Measurements from ENCODE around the gene NUDCD2. TPM values are rescaled to one million over a fixed set of nuclear protein-coding genes. Genes with fewer than 3 reads are reported as not detected.

Gene NUDCD2, protein sequence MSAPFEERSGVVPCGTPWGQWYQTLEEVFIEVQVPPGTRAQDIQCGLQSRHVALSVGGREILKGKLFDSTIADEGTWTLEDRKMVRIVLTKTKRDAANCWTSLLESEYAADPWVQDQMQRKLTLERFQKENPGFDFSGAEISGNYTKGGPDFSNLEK
- polyA plus RNA-seq (5.5 to 15.9 TPM (median 9.4 TPM) in 3 replicates), polyA minus RNA-seq (0.59 to 2.0 TPM (median 0.89 TPM) in 3 replicates)
- polyA plus RNA-seq (2011; ENCODE audit: low read depth) = 32.6 TPM
- 4.8 and 6.1 TPM in 2 replicates for polyA plus RNA-seq (2011; cell fraction: cytosol; rRNA removed)
- polyA plus RNA-seq (2011; cell fraction: nucleus; rRNA removed) = 7.2 and 9.1 TPM in 2 replicates
- polyA plus RNA-seq (2012; ENCODE audit: low replicate concordance) = 13.4 and 16.4 TPM in 2 replicates
- polyA minus RNA-seq (2011; cell fraction: cytosol; rRNA and poly(A)+ RNA removed) = 4.0 TPM
- polyA minus RNA-seq (2011; cell fraction: nucleus; rRNA and poly(A)+ RNA removed) = 0.63 and 2.3 TPM in 2 replicates

DNA sequence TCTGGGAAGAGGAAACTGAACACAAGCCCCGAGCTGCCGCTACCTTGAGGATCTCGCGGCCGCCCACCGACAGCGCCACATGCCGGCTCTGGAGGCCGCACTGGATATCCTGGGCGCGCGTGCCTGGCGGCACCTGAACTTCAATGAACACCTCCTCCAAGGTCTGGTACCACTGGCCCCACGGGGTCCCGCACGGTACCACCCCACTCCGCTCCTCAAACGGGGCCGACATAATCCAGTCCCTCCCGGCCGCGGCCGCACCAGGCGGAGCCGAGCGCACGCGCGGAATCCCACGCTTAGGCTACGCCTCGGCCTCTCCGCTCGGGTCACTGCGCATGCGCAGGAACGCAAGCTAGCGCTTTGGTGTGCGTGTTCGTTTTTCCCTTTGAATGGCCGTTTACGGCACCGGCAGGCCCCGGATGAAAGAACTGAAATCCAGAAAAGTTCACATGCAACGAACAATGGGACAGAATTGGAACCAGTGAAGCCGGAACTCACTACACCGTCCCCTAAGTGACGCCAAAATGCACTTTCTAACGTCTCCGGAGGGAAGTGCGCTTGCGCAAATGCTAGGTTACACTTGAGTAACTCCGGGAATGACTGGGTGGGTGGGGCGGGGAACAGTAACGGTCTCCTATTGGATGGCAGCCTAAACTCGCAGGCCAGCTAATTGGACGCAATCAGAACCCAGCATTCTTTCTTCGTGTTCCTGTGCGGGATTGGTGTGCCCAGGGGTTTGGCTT is at the start of gene NUDCD2:
Gene NUDCD2 (minus strand): TSS at position 284 of the 743 bp plus-strand sequence. CDS start 52 bp downstream, at position 232.
- no peaks in the 10 kb centered on the region for H4K20me1 ChIP-seq (ENCODE audit: control insufficient read depth, extremely low read depth, insufficient read depth, low read length)
- no peaks in the 10 kb centered on the region for H3K9me1 ChIP-seq (ENCODE audit: control insufficient read depth, extremely low read depth, insufficient read depth, low read length)
- H3K27ac ChIP-seq (ENCODE audit: control insufficient read depth, insufficient read depth, low read length) = peak within 1 kb of the TSS; percentile 98
- peak within 1 kb of the TSS; percentile 70 to 94 (median 90) for H3K4me3 ChIP-seq (ENCODE audit: control insufficient read depth in 2 of 3, extremely low read depth in 1 of 3, insufficient read depth in 2 of 3, low read depth in 1 of 3, low read length in 3 of 3)
- H3K4me2 ChIP-seq (ENCODE audit: control insufficient read depth, extremely low read depth, insufficient read depth, low read depth, low read length) = peak within 1 kb of the TSS; percentile 95
- H3K79me2 ChIP-seq (ENCODE audit: control insufficient read depth, insufficient read depth, low read length) = peaks cover 41% of the 10 kb centered on the region
- H3K27me3 ChIP-seq (ENCODE audit: control insufficient read depth, extremely low read depth, insufficient read depth, low read length) = no peaks in the 10 kb centered on the region
- peak within 1 kb of the TSS; percentile 93 for H3K9ac ChIP-seq (ENCODE audit: control insufficient read depth, extremely low read depth, insufficient read depth, low read length)
- DNase-seq (ENCODE audit: low read depth, low spot score) (peak; percentile 79), FAIRE-seq (peak; percentile 94)
- dilution Hi-C loops (cut with MboI; ENCODE audit: extremely low pct_ligation_motif_present, low sequenced_read_pairs) = no loop called here
- peaks cover 5% of the 10 kb centered on the region for H3K4me1 ChIP-seq (ENCODE audit: control insufficient read depth, extremely low read depth, insufficient read depth, low read length)
- H2AFZ ChIP-seq (ENCODE audit: control insufficient read depth, low read length) = peak within 1 kb of the TSS; percentile 94
- TF ChIP-seq EZH2 (IDR thresholded peaks at IDR 0.05; ENCODE audit: low read length) (no peak), CTCF (optimal IDR thresholded peaks at IDR 0.05 in 1 of 3, IDR thresholded peaks at IDR 0.05 in 1 of 3, conservative IDR thresholded peaks at IDR 0.05 in 1 of 3; ENCODE audit: extremely low read depth in 1 of 3, insufficient read depth in 2 of 3, low read length in 3 of 3) (peak in 2 of 3 experiments; percentile 30 to 44)
- H3K36me3 ChIP-seq (ENCODE audit: control insufficient read depth in 2 of 2, extremely low read depth in 1 of 2, insufficient read depth in 2 of 2, low read length in 2 of 2) = no peaks in the 10 kb centered on the region
- H3K9me3 ChIP-seq (ENCODE audit: control insufficient read depth, low read depth, low read length) = no peaks in the 10 kb centered on the region

DNA sequence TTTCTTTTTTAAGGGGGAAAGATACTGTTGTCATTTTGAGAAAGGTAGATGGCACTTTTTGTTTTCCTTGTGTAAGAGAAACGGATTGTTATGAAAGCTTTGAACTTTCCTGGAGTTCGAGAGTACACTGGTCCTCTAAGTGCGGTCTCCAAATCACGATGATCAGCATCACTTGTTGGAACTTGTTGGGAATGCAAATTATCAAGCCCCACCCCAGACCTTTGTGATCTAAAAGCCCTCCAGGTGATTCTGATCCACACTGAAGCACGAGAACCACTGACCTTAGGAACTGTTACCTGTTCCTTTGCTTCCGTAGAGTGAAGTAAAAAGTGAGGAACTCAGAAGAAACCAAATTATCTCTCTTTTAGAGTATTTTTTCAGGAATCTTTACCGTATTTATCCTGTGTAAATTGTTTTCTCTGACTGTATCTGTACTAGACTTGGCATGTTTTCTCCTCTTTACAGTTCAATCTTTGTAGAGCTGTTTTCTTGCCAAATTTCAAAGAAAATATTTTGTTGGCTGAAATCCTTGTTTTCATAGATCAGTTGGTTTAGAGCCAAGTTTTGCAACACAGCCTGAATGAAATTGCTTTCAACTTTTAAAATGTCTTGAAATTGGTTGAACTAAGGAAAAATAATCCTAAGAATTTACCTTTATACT is 49.5 kb upstream of the NUDCD2 start:
- DNase-seq (ENCODE audit: low read depth, low spot score) = peak; percentile 97
- Histone ChIP-seq H4K20me1 (ENCODE audit: control insufficient read depth, extremely low read depth, insufficient read depth, low read length) (peaks cover 2% of the 10 kb centered on the region), H3K9me1 (ENCODE audit: control insufficient read depth, extremely low read depth, insufficient read depth, low read length) (no peaks in the 10 kb centered on the region), H3K36me3 (ENCODE audit: control insufficient read depth in 2 of 2, extremely low read depth in 1 of 2, insufficient read depth in 2 of 2, low read length in 2 of 2) (peaks cover 0 to 5% of the 10 kb centered on the region in 2 experiments), H3K4me3 (ENCODE audit: control insufficient read depth in 2 of 3, extremely low read depth in 1 of 3, insufficient read depth in 2 of 3, low read depth in 1 of 3, low read length in 3 of 3) (peak overlapping the region; percentile 4 to 62 (median 57)), H3K4me1 (ENCODE audit: control insufficient read depth, extremely low read depth, insufficient read depth, low read length) (peaks cover 19% of the 10 kb centered on the region), H3K4me2 (ENCODE audit: control insufficient read depth, extremely low read depth, insufficient read depth, low read depth, low read length) (peak overlapping the region; percentile 89), H3K9me3 (ENCODE audit: control insufficient read depth, low read depth, low read length) (no peaks in the 10 kb centered on the region), H3K27me3 (ENCODE audit: control insufficient read depth, extremely low read depth, insufficient read depth, low read length) (no peaks in the 10 kb centered on the region), H3K27ac (ENCODE audit: control insufficient read depth, insufficient read depth, low read length) (peak overlapping the region; percentile 94), H3K9ac (ENCODE audit: control insufficient read depth, extremely low read depth, insufficient read depth, low read length) (peak overlapping the region; percentile 89), H3K79me2 (ENCODE audit: control insufficient read depth, insufficient read depth, low read length) (peaks cover 64% of the 10 kb centered on the region), H2AFZ (ENCODE audit: control insufficient read depth, low read length) (peak overlapping the region; percentile 65)
- TF ChIP-seq CTCF (optimal IDR thresholded peaks at IDR 0.05 in 1 of 3, IDR thresholded peaks at IDR 0.05 in 1 of 3, conservative IDR thresholded peaks at IDR 0.05 in 1 of 3; ENCODE audit: extremely low read depth in 1 of 3, insufficient read depth in 2 of 3, low read length in 3 of 3) (no peak), EZH2 (IDR thresholded peaks at IDR 0.05; ENCODE audit: low read length) (no peak)
- peak; percentile 81 for FAIRE-seq
- dilution Hi-C loops (cut with MboI; ENCODE audit: extremely low pct_ligation_motif_present, low sequenced_read_pairs) = no loop called here
